Caco-2 (cell line): ENCODE measurements around the gene FOXB1. TPM values are rescaled to one million over a fixed set of nuclear protein-coding genes. Genes with fewer than 3 reads are reported as not detected.

Source experiments
- BruUV-seq: library from RNA; stranded (reverse); fragments of 400-500 nt; replicated peaks from 2 replicates; lab custom pipeline; 2021; lab: Mats Ljungman, UMichigan
- CTCF ChIA-PET: fragments of 300-600 bp; sonication (Branson Sonifier 250); formaldehyde crosslinking; loops from one replicate; lab custom pipeline; 2022; ENCODE audit warnings: antibody characterized with exemption; lab: Charles Lee
- POLR2A ChIA-PET: fragments of 300-600 bp; sonication (Branson Sonifier 250); formaldehyde crosslinking; loops from one replicate; lab custom pipeline; 2022; ENCODE audit warnings: antibody characterized with exemption; lab: Charles Lee
- DNase-seq, 2 experiments: peaks; one replicate each; pipeline versions ENCODE4 v3.0.0 to v3.0.0-alpha.2; 2020 to 2022
- H3K27me3 ChIP-seq: replicated peaks from 2 replicates; pipeline ENCODE4 v1.6.0; 2011; ENCODE audit warnings: low read length; ENCODE audit not compliant: control insufficient read depth, insufficient read depth
- H3K36me3 ChIP-seq: 2 replicates; pipeline ENCODE4 v1.5.1; 2011; ENCODE audit warnings: low read length; ENCODE audit not compliant: control insufficient read depth, insufficient read depth
- H3K4me1 ChIP-seq: fragments of 250-450 bp; sonication (Bioruptor Pico); 2 replicates; pipeline ENCODE4 v1.5.1; 2020; ENCODE audit warnings: mild to moderate bottlenecking
- H3K4me3 ChIP-seq: 2 replicates; pipeline ENCODE4 v1.5.1; 2011; ENCODE audit warnings: low read depth, mild to moderate bottlenecking, control low read depth, low read length
- H3K9me3 ChIP-seq: fragments of 250-450 bp; sonication (Bioruptor Pico); 2 replicates; pipeline ENCODE4 v1.5.1; 2020; ENCODE audit warnings: mild to moderate bottlenecking, moderate library complexity
- H3K27ac Mint-ChIP-seq: one replicate; pipeline ENCODE4 v1.8.0; 2022; ENCODE audit warnings: mixed read lengths; ENCODE audit not compliant: unreplicated experiment
- H3K27me3 Mint-ChIP-seq: one replicate; pipeline ENCODE4 v1.8.0; 2022; ENCODE audit warnings: mixed read lengths; ENCODE audit not compliant: insufficient read depth, unreplicated experiment
- H3K36me3 Mint-ChIP-seq: one replicate; pipeline ENCODE4 v1.8.0; 2022; ENCODE audit warnings: mild to moderate bottlenecking, mixed read lengths; ENCODE audit not compliant: insufficient read depth, unreplicated experiment
- H3K4me1 Mint-ChIP-seq: one replicate; pipeline ENCODE4 v1.8.0; 2022; ENCODE audit warnings: low read depth, mixed read lengths; ENCODE audit not compliant: unreplicated experiment
- H3K4me3 Mint-ChIP-seq: one replicate; pipeline ENCODE4 v1.8.0; 2022; ENCODE audit warnings: mild to moderate bottlenecking, moderate library complexity, mixed read lengths; ENCODE audit not compliant: unreplicated experiment
- H3K9me3 Mint-ChIP-seq: one replicate; pipeline ENCODE4 v1.8.0; 2022; ENCODE audit warnings: mixed read lengths; ENCODE audit not compliant: unreplicated experiment
- intact Hi-C: fragments of 100-400 bp; cut with micrococcal nuclease; formaldehyde crosslinking; loops from one replicate; pipeline ENCODE4 v1.10.0; 2022; ENCODE audit not compliant: unreplicated experiment
- total RNA-seq: library from RNA; stranded (reverse); gene quantifications from 2 replicates; pipeline ENCODE4 v1.2.3, GENCODE V29; 2022
- TF ChIP-seq, protein P1 (sequence below), 2 experiments: fragments of 200-600 bp in 1 of 2; IDR thresholded peaks; 1 replicate in 1 of 2; 2 replicates in 1 of 2; pipeline versions ENCODE4 v1.5.1 to v1.8.0; 2011 to 2022; ENCODE audit warnings: antibody characterized with exemption in 1 of 2, control low read depth in 1 of 2, inconsistent platforms in 1 of 2, low read depth in 1 of 2, low read length in 1 of 2, mild to moderate bottlenecking in 1 of 2, moderate library complexity in 1 of 2; ENCODE audit not compliant: insufficient read depth in 1 of 2, severe bottlenecking in 1 of 2, unreplicated experiment in 1 of 2

The FOXB1 gene
- total RNA-seq, 1 experiment from 2014 or later = not detected

DNA sequence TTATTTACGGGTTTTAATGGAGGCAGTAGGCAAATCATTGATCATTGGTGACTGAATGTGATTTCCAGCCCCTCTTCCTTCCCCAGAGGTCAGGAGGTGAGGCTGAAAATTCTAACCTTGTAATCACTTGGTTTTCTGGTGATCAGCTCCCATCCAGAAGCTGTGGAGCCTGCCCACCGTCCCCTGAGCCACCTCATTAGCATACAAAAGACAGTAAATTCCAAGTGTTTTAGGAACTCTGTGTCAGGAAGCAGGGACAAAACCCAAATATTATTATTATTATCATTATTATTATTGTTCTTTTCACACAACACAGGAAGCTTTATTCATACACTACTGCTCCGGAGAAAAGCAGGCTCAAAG, 18.2 kb downstream of the FOXB1 start:
- Histone ChIP-seq H3K4me3 (no peak overlapping the region), H3K9me3 (no peaks in the 10 kb centered on the region), H3K36me3 (no peaks in the 10 kb centered on the region), H3K27me3 (no peaks in the 10 kb centered on the region; the same call in 1 of the 2 replicates), H3K4me1 (no peaks in the 10 kb centered on the region)
- peaks cover 4% of the 10 kb centered on the region for H3K27me3 Mint-ChIP-seq
- ChIA-PET POLR2A (no interaction called here), CTCF (no interaction called here)
- no peak for DNase-seq
- H3K4me1 Mint-ChIP-seq = no peaks in the 10 kb centered on the region
- H3K4me3 Mint-ChIP-seq = no peak overlapping the region
- TF ChIP-seq, protein P1, sequence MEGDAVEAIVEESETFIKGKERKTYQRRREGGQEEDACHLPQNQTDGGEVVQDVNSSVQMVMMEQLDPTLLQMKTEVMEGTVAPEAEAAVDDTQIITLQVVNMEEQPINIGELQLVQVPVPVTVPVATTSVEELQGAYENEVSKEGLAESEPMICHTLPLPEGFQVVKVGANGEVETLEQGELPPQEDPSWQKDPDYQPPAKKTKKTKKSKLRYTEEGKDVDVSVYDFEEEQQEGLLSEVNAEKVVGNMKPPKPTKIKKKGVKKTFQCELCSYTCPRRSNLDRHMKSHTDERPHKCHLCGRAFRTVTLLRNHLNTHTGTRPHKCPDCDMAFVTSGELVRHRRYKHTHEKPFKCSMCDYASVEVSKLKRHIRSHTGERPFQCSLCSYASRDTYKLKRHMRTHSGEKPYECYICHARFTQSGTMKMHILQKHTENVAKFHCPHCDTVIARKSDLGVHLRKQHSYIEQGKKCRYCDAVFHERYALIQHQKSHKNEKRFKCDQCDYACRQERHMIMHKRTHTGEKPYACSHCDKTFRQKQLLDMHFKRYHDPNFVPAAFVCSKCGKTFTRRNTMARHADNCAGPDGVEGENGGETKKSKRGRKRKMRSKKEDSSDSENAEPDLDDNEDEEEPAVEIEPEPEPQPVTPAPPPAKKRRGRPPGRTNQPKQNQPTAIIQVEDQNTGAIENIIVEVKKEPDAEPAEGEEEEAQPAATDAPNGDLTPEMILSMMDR (IDR thresholded peaks at IDR 0.05; ENCODE audit: insufficient read depth in 1 of 2, low read depth in 1 of 2, low read length in 1 of 2, severe bottlenecking in 1 of 2, unreplicated experiment in 1 of 2) = no peak
- intact Hi-C loops = no loop called here
- no peak overlapping the region for H3K27ac Mint-ChIP-seq
- peaks cover 11% of the 10 kb centered on the region for H3K9me3 Mint-ChIP-seq
- H3K36me3 Mint-ChIP-seq = no peaks in the 10 kb centered on the region
- no TSS peak for BruUV-seq

DNA sequence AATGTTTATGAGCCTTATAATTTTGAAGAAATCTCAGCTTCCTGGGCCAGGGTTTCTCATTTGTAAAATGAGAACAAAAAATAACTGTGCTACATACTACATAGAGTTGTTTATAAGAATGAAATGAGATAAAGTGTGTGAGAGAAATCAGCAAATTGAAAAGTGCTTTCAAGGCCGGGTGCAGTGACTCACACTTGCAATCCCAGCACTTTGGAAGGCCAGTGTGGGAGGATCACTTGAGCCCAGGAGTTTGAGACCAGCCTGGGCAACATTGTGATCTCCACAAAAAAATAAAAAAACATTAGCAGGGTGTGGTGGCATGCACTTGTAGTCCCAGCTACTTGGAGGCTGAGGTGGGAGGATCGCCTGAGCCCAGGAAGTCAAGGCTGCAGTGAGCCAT, 22.4 kb downstream of the FOXB1 start:
- ChIA-PET CTCF (no interaction called here), POLR2A (no interaction called here)
- Mint-ChIP-seq H3K36me3 (no peaks in the 10 kb centered on the region), H3K4me1 (no peaks in the 10 kb centered on the region), H3K27me3 (peaks cover 6% of the 10 kb centered on the region), H3K27ac (no peak overlapping the region), H3K4me3 (no peak overlapping the region), H3K9me3 (no peaks in the 10 kb centered on the region)
- no peaks in the 10 kb centered on the region; the same call in 1 of the 2 replicates for H3K27me3 ChIP-seq
- DNase-seq = no peak
- no peaks in the 10 kb centered on the region for H3K36me3 ChIP-seq
- intact Hi-C loops = no loop called here
- no peaks in the 10 kb centered on the region for H3K4me1 ChIP-seq
- no TSS peak for BruUV-seq
- no peak overlapping the region for H3K4me3 ChIP-seq
- TF ChIP-seq, protein P1 (IDR thresholded peaks at IDR 0.05; ENCODE audit: insufficient read depth in 1 of 2, low read depth in 1 of 2, low read length in 1 of 2, severe bottlenecking in 1 of 2, unreplicated experiment in 1 of 2) = no peak
- H3K9me3 ChIP-seq = no peaks in the 10 kb centered on the region

DNA sequence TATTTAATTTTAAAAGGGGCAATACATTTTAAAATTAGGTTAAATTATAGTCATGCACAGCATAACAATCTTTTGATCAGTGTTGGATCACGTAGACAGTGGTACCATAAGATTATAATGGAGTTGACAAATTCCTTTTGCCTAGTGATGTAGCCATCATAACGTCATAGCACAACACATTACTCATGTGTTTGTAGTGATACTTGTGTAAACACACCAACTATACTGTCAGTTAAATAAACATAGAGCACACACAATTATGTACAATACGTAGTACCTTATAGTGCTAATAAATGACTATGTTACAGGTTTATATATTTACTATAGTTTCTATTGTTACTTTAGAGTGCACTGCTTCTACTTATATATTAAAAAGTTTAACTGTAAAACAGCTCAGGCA, 31.2 kb downstream of the FOXB1 start:
- Histone ChIP-seq H3K36me3 (no peaks in the 10 kb centered on the region), H3K9me3 (no peaks in the 10 kb centered on the region), H3K4me1 (no peaks in the 10 kb centered on the region), H3K4me3 (no peak overlapping the region), H3K27me3 (no peaks in the 10 kb centered on the region)
- TF ChIP-seq, protein P1 (IDR thresholded peaks at IDR 0.05; ENCODE audit: insufficient read depth in 1 of 2, low read depth in 1 of 2, low read length in 1 of 2, severe bottlenecking in 1 of 2, unreplicated experiment in 1 of 2) = no peak
- CTCF ChIA-PET = no interaction called here
- H3K9me3 Mint-ChIP-seq = no peaks in the 10 kb centered on the region
- POLR2A ChIA-PET = no interaction called here
- no peak overlapping the region for H3K27ac Mint-ChIP-seq
- H3K36me3 Mint-ChIP-seq = no peaks in the 10 kb centered on the region
- intact Hi-C loops = no loop called here
- no peak overlapping the region for H3K4me3 Mint-ChIP-seq
- DNase-seq = no peak
- no peaks in the 10 kb centered on the region for H3K4me1 Mint-ChIP-seq
- peaks cover 13% of the 10 kb centered on the region for H3K27me3 Mint-ChIP-seq
- BruUV-seq = no TSS peak
